GM18511 (cell line): ENCODE data around the gene PSMD14.

ENCODE experiments used
- ATAC-seq: cut with Tn5 transposase; IDR thresholded peaks from one replicate; pipeline ENCODE4 v1.9.1; 2021; ENCODE audit warnings: mild to moderate bottlenecking, moderate library complexity; ENCODE audit not compliant: unreplicated experiment

PSMD14 gene

DNA sequence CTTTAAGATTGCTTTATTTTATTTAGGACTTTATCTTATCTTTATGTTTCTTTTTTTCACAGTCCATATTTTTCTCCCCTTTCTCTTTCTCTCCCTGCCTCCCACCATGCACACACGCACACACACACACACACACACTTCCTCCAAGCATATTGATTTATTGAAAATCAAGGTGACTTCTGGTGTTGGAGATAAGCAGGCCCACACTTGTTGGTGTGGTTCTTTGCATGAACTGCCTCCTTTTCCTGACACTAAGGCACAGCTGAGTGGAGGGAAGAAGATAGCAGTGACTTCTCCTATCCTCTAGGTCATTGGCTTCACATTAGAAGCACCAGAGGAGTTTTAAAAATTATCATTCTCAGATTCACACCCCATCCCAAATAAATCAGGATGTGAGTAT is 125.9 kb downstream of the PSMD14 start:
- ATAC-seq: no peak

GRCh38 chr2:161436411-161436810 is 128.2 kb downstream of the PSMD14 start:
- no peak for ATAC-seq

- ATAC-seq: no peak
Observed at GRCh38 chr2:161438598-161438997, 130.4 kb downstream of the PSMD14 start.

GRCh38 chr2:161445097-161445496 is 136.9 kb downstream of the PSMD14 start:
- ATAC-seq: no peak

- no peak for ATAC-seq
Observed at GRCh38 chr2:161448431-161448830, 140.2 kb downstream of the PSMD14 start.
